ENCODE measurements around the gene GIN1.
"Not testable (repeated sequence)": the region's sequence is repeated elsewhere in the genome, so short reads cannot be mapped to it uniquely, and the experiment has no call there.

GIN1 gene

GRCh38 chr5:103110403-103110802 lies 9.5 kb downstream of the GIN1 start:
- DNase-seq (ENCODE audit: low read depth in 4 of 4, low spot score in 1 of 4), result no peak

- no peak for DNase-seq (ENCODE audit: low read depth in 4 of 4, low spot score in 1 of 4)
These were observed 10.7 kb downstream of the GIN1 start for GRCh38 chr5:103109277-103109676.

- no peak for DNase-seq (ENCODE audit: low read depth in 4 of 4, low spot score in 1 of 4)
These were observed 11.9 kb downstream of the GIN1 start for GRCh38 chr5:103108086-103108485.

- no peak for DNase-seq (ENCODE audit: low read depth in 4 of 4, low spot score in 1 of 4)
These were observed 17.7 kb downstream of the GIN1 start for GRCh38 chr5:103102234-103102633.

GRCh38 chr5:103101079-103101750 lies 18.7 kb downstream of the GIN1 start:
- no peak for DNase-seq (ENCODE audit: low read depth in 4 of 4, low spot score in 1 of 4)

GRCh38 chr5:103098993-103099392 lies 20.9 kb downstream of the GIN1 start:
- no peak for DNase-seq (ENCODE audit: low read depth in 4 of 4, low spot score in 1 of 4)

- DNase-seq (ENCODE audit: low read depth in 4 of 4, low spot score in 1 of 4), result no peak
These were observed 25.2 kb downstream of the GIN1 start for GRCh38 chr5:103094737-103095136.

GRCh38 chr5:103093727-103094126 lies 26.2 kb downstream of the GIN1 start:
- no peak for DNase-seq (ENCODE audit: low read depth in 4 of 4, low spot score in 1 of 4)

- DNase-seq (ENCODE audit: low read depth in 4 of 4, low spot score in 1 of 4), result no peak
These were observed 27.3 kb downstream of the GIN1 start for GRCh38 chr5:103092676-103093075.

- no peak for DNase-seq (ENCODE audit: low read depth in 4 of 4, low spot score in 1 of 4)
These were observed 29.1 kb downstream of the GIN1 start for GRCh38 chr5:103090791-103091190.

- DNase-seq (ENCODE audit: low read depth in 4 of 4, low spot score in 1 of 4), result no peak
These were observed 30.7 kb downstream of the GIN1 start for GRCh38 chr5:103089272-103089671.

- no peak for DNase-seq (ENCODE audit: low read depth in 4 of 4, low spot score in 1 of 4)
These were observed 33.4 kb downstream of the GIN1 start for GRCh38 chr5:103086547-103086946.

GRCh38 chr5:103079796-103080195 lies 40.1 kb downstream of the GIN1 start:
- no peak for DNase-seq (ENCODE audit: low read depth in 4 of 4, low spot score in 1 of 4)

GRCh38 chr5:103075442-103075841 lies 44.5 kb downstream of the GIN1 start:
- no peak for DNase-seq (ENCODE audit: low read depth in 4 of 4, low spot score in 1 of 4)

- DNase-seq (ENCODE audit: low read depth in 4 of 4, low spot score in 1 of 4), result not testable (repeated sequence)
These were observed 46.4 kb downstream of the GIN1 start for GRCh38 chr5:103073500-103073899.

GRCh38 chr5:103066326-103066725 lies 53.6 kb downstream of the GIN1 start:
- DNase-seq (ENCODE audit: low read depth in 4 of 4, low spot score in 1 of 4), result no peak

GRCh38 chr5:103060424-103060954 lies 59.4 kb downstream of the GIN1 start:
- no peak for DNase-seq (ENCODE audit: low read depth in 4 of 4, low spot score in 1 of 4)

GRCh38 chr5:103059525-103059924 lies 60.4 kb downstream of the GIN1 start:
- no peak for DNase-seq (ENCODE audit: low read depth in 4 of 4, low spot score in 1 of 4)

- DNase-seq (ENCODE audit: low read depth in 4 of 4, low spot score in 1 of 4), result no peak
These were observed 62.5 kb downstream of the GIN1 start for GRCh38 chr5:103057208-103058130.

- not testable (repeated sequence) for DNase-seq (ENCODE audit: low read depth in 4 of 4, low spot score in 1 of 4)
These were observed 73.2 kb downstream of the GIN1 start for GRCh38 chr5:103046706-103047105.

GRCh38 chr5:103041071-103041676 lies 78.8 kb downstream of the GIN1 start:
- no peak for DNase-seq (ENCODE audit: low read depth in 4 of 4, low spot score in 1 of 4)

All from stimulated activated CD4-positive, alpha-beta T cell treated with anti-CD3 and anti-CD28 coated beads, Interleukin-1b, Interleukin-23, amount 100 ng/mL, for 24 hours (primary cell).